Measurements from ENCODE around the gene ARHGEF1.

ARHGEF1 gene

DNA sequence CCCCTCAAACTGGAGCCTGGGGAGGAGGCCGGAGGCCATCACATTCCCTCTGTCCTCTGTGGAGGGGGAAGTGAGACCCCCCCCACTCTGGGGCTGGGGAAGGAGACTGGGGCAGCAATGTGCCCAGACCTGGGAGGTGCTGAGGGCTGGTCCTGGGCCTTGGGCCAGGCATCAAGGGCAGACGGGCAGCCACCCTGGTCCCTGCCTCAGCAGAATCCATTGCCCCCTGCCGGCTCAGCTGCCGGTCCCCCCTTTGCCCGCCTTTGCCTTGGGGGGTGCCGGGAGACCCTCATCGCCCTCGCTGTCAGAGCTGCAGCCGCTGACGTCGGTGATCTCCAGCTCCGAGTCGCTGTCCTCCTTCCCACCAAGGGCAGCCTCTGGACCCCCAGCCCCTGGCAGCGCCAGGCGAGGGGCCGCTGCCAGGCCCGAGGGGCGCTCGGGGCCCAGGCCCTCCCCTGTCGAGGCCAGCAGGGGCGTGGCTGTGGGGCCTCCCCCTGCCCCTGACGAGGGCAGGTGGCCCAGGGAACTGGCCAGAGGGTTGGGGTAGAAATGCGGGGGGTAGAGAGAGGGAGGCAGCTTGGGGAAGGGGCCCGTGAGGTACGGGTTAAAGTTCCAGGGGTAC lies 25.1 kb downstream of the ARHGEF1 start:
- TF ChIP-seq POLR2AphosphoS5 (IDR thresholded peaks at IDR 0.05; ENCODE audit: low read depth, low read length) (no peak), SIN3A (IDR thresholded peaks at IDR 0.05; ENCODE audit: borderline replicate concordance, insufficient read depth, low read length) (no peak), TAF1 (IDR thresholded peaks at IDR 0.05; ENCODE audit: borderline replicate concordance, insufficient read depth, low read length) (no peak), FOXP2 (optimal IDR thresholded peaks at IDR 0.05; ENCODE audit: borderline replicate concordance, extremely low read depth, extremely low read length, insufficient read depth) (no peak)
- TF ChIP-seq, protein P1, sequence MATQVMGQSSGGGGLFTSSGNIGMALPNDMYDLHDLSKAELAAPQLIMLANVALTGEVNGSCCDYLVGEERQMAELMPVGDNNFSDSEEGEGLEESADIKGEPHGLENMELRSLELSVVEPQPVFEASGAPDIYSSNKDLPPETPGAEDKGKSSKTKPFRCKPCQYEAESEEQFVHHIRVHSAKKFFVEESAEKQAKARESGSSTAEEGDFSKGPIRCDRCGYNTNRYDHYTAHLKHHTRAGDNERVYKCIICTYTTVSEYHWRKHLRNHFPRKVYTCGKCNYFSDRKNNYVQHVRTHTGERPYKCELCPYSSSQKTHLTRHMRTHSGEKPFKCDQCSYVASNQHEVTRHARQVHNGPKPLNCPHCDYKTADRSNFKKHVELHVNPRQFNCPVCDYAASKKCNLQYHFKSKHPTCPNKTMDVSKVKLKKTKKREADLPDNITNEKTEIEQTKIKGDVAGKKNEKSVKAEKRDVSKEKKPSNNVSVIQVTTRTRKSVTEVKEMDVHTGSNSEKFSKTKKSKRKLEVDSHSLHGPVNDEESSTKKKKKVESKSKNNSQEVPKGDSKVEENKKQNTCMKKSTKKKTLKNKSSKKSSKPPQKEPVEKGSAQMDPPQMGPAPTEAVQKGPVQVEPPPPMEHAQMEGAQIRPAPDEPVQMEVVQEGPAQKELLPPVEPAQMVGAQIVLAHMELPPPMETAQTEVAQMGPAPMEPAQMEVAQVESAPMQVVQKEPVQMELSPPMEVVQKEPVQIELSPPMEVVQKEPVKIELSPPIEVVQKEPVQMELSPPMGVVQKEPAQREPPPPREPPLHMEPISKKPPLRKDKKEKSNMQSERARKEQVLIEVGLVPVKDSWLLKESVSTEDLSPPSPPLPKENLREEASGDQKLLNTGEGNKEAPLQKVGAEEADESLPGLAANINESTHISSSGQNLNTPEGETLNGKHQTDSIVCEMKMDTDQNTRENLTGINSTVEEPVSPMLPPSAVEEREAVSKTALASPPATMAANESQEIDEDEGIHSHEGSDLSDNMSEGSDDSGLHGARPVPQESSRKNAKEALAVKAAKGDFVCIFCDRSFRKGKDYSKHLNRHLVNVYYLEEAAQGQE (IDR thresholded peaks at IDR 0.05; ENCODE audit: insufficient read depth in 1 of 2, low read depth in 2 of 2, low read length in 2 of 2) = no peak

DNA sequence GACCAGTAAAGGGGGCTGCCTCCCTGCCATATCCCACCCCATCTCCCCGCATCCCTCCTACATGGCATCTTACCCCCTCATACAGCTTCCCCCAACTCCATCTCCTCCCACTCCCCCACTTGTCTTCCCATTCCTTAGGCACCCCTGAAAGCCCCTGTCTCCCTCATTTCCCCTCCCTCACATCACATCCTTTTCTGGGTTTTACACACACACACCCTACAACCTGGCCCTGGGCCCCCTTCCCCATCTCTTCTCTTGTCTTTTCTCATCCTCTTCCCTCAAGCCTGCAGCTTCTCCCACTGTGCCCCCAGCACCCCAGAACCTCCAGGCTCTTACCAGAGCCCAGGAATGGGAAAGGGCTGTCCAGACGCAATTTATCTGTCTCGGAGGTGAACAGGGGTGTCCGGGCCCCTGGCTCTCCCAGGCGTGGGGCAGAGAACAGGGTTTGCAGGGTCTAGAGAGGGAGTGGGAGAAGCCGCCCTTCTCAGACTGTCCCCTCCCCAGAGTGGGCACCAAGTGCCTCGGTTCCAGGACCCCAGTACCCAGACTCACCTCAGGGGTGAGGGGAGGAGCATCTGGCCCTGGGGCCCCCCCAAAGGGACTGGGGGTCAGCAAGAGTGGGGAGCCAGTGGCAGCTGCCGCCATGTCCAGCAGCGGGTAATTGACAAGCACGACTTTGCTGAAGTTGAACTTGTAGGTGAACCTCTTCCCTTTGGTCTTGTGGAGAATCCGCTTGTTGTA lies 25.9 kb downstream of the ARHGEF1 start:
- TF ChIP-seq SIN3A (IDR thresholded peaks at IDR 0.05; ENCODE audit: borderline replicate concordance, insufficient read depth, low read length) (no peak), TAF1 (IDR thresholded peaks at IDR 0.05; ENCODE audit: borderline replicate concordance, insufficient read depth, low read length) (no peak), POLR2AphosphoS5 (IDR thresholded peaks at IDR 0.05; ENCODE audit: low read depth, low read length) (no peak), FOXP2 (optimal IDR thresholded peaks at IDR 0.05; ENCODE audit: borderline replicate concordance, extremely low read depth, extremely low read length, insufficient read depth) (no peak)
- TF ChIP-seq, protein P1 (IDR thresholded peaks at IDR 0.05; ENCODE audit: insufficient read depth in 1 of 2, low read depth in 2 of 2, low read length in 2 of 2) = no peak

DNA sequence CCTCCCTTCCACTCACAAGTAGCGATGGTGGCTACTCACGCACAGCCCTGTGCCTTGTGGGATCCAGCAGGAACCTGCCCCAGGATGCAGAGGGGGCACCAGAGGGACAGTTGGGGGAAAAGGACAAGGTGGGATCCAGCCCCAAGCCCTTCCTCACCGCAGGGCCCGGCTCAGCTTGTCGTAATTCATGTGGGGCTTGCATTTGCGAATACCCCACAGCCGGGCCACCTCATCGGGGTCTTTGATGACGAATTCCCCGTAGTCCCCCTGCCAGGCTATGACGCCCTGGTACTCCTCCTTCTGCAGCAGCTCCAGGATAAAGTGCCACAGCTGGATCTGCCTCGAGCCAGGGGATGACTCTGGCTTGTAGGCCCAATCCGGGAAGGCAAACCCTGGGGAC lies 26.7 kb downstream of the ARHGEF1 start:
- TF ChIP-seq, protein P1 (IDR thresholded peaks at IDR 0.05; ENCODE audit: insufficient read depth in 1 of 2, low read depth in 2 of 2, low read length in 2 of 2) = no peak
- TF ChIP-seq FOXP2 (optimal IDR thresholded peaks at IDR 0.05; ENCODE audit: borderline replicate concordance, extremely low read depth, extremely low read length, insufficient read depth) = no peak

DNA sequence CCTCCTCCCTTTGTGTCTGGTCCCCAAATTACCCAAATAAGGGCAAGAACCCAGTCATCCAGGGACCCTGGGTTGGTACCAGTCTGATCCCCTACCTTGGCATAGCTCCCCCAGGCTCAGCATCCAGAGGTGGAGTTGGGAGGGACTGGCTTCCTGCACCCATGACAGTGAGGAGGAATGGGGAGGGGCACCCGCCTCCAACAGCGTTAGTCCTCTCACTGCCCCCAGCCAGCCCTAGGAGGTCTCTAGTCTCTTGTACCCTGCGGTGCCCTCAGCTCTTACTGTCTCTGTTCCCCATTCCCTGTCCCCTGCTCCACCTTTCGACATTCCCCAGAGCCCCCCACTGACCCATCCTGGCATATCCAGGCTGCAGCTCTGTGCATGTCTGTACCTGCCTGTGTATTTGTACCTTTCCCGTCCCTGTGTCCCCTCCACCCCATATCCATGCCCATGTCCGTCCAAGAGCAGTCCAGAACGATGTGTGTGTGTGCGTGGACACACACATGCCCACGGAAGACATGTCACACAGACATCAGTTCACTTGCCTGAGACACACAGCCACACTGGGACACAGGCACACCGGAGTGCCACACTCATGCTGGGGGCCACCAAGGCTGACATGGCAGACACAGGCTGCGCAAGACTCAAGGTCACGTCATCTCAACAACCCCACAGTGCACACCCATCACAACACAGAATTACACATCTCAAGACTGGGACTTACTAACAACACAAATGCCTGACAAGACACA lies 27.4 kb downstream of the ARHGEF1 start:
- TF ChIP-seq POLR2AphosphoS5 (IDR thresholded peaks at IDR 0.05; ENCODE audit: low read depth, low read length) = no peak
- TF ChIP-seq FOXP2 (optimal IDR thresholded peaks at IDR 0.05; ENCODE audit: borderline replicate concordance, extremely low read depth, extremely low read length, insufficient read depth) = no peak
- TF ChIP-seq SIN3A (IDR thresholded peaks at IDR 0.05; ENCODE audit: borderline replicate concordance, insufficient read depth, low read length) = no peak
- TF ChIP-seq TAF1 (IDR thresholded peaks at IDR 0.05; ENCODE audit: borderline replicate concordance, insufficient read depth, low read length) = no peak
- TF ChIP-seq, protein P1 (IDR thresholded peaks at IDR 0.05; ENCODE audit: insufficient read depth in 1 of 2, low read depth in 2 of 2, low read length in 2 of 2) = no peak

Data from PFSK-1 (cell line).